ENCODE results near the gene ZNF19.

ZNF19 gene

GRCh38 chr16:71424626-71425025 is 64.5 kb downstream of the ZNF19 start:
- no peak overlapping the region for H3K27ac ChIP-seq

GRCh38 chr16:71423865-71424264 is 65.3 kb downstream of the ZNF19 start:
- no peak overlapping the region for H3K27ac ChIP-seq
- TF ChIP-seq ZFX (IDR thresholded peaks at IDR 0.05; ENCODE audit: borderline replicate concordance), result no peak
- no peak for TF ChIP-seq CTCF (IDR thresholded peaks at IDR 0.05)

More at GRCh38 chr16:71424626-71425025, 64.5 kb downstream of the ZNF19 start:
- no peak for TF ChIP-seq CTCF (IDR thresholded peaks at IDR 0.05)
- TF ChIP-seq ZFX (IDR thresholded peaks at IDR 0.05; ENCODE audit: borderline replicate concordance), result no peak

All from 22Rv1 (cell line).